Stimulated activated CD4-positive, alpha-beta T cell treated with anti-CD3 and anti-CD28 coated beads, TNF-alpha, amount 100 ng/mL, for 48 hours (primary cell): Measurements from ENCODE around the gene PODN.

Experiments used
- DNase-seq, 3 donors: peaks; one replicate each; pipeline ENCODE4 v3.0.0-alpha.2; 2020; ENCODE audit warnings: low read depth in 3 of 3

PODN gene

DNA sequence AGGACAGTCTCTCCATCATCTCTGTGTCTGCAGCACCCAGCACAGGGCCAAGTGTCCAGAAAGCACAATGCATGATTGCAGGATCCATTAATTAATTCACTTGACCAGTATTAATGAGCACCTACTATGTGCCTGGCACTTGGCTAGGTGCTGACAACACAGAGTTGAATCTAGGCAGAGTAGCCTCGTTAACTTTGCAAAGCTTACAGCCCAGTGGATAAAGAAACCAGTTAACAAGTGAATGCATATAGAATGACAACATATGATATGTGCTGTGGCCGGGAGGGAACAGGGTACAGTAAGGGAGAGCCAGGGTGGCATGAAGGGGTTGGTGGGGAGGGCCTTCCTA is 69.6 kb downstream of the PODN start:
- DNase-seq = no peak

DNA sequence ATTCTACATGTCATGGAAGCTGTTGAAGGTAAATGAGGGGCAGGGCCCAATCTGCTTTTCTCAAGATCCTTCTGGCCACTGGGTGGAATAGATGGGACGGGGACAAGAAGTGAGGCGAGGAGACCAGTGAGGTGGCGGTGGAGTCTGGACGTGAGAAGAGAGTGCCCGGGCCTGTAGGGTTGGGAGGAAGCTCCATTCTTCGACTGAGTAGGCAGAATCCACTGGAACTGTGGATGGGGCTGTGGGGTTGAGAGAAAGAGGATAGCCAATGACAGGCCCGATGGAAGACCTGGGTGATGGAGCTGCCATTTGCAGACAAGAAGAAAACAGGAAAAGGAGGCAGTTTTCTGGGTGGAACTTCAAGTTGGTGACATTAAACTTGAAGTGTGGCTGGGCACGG is 70.2 kb downstream of the PODN start:
- DNase-seq = no peak

DNA sequence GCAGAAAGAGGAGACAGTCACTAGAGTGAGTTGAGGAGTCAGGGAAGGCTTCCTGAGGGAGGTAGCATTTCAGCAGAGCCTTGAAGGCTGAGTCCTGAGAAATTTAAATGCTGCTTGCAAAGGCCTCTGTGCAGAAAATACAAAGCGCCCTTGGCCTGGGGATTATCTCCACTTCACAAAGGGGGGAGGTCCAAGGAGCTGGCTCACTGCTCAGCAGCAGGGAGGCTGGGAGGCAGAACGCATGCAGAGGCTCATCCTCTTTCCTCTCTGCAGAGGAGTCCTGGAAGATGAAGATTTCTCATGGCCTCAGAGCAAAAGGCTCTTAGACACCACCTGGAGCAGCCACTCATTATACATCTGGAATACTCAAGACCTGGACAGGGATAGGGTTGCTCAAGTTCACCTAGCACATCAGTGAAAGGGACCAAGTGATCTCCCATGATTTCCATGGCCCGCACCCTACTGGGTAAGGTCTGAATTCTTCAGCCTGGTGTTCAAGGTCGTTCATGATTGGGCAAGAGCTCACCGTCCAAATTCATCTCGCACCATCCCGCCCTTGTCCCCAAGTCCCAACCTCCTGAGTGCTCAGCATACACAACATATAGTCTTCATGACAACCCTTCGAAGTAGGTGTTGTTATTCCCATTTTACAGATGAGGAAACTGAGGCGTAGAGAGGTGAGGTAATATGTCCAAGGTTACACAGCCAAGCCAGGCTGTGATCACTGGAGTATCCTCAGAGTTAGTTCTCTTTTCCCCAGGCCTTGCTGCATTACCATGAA is 71.4 kb downstream of the PODN start:
- no peak for DNase-seq

DNA sequence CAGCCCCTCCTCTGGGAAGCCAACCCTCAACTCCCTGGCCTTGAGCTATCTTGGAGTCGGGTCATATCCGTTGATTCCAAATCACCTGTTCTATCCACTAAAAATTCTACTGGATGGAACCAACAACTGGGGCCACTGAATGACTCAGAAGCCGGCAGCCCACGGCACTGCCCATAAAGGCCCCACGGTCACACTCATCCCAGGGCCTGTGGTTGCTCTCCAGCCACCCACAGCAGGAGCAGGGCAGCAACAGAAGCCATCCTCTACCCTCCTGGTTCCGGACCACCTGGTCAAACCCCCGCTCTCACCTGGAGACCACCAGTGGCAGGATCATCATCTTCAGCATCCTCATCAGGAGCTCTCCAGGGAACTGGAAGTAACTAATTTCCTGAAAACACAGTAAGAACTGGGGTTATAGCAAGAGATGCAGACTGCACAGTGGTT is 72.1 kb downstream of the PODN start:
- no peak for DNase-seq
